Epithelial cell of proximal tubule (primary cell): ENCODE measurements around the gene PRKCB. TPM values are rescaled to one million over a fixed set of nuclear protein-coding genes. Genes with fewer than 3 reads are reported as not detected.

Experiments used
- DNase-seq: peaks from one replicate; pipeline ENCODE4 v3.0.0-alpha.2; 2011; ENCODE audit warnings: low read depth
- H3K4me3 ChIP-seq: 2 replicates; pipeline ENCODE4 v1.5.1; 2011; ENCODE audit warnings: low read depth, mild to moderate bottlenecking, low read length
- total RNA-seq: library from RNA; depleted of rRNA; stranded (reverse); fragments of >200 nt; gene quantifications from 2 replicates; pipeline ENCODE4 v1.2.3, GENCODE V29; 2015
- TF ChIP-seq, protein P1 (sequence below): conservative IDR thresholded peaks from 2 replicates; pipeline ENCODE4 v1.5.1; 2012; ENCODE audit warnings: low read depth, mild to moderate bottlenecking, low read length

PRKCB gene
- total RNA-seq, 1 donor from 2014 or later = not detected

DNA sequence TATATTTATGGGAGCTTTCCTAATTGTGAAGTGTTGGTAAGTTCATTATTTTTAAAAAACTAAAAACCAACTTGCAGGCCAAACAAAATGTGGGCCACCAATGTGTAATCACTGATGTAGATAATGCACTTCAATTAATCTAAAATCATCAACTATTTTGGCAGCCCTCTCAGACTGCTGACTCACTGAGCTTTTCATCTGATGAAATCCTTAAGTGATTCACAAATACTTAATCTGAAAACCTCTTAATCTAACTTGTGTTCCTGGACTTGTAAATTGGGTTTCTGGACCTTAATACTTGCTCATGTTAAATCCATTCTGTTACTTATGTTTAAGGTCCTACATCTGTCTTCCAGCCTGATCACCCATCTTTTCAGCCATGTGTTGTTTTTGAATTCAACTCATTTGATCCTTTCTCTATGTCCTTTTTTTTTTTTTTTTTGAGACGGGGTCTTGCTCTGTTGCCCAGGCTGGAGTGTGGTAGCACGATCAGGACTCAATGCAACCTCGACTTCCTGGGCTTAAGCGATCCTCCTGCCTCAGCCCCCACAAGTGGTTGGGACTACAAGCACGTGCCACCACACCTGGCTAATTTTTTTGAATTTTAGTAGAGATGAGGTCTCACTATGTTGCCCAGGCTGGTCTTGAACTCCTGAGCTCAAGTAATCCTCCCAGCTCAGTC is 39.0 kb downstream of the PRKCB start:
- DNase-seq = no peak

DNA sequence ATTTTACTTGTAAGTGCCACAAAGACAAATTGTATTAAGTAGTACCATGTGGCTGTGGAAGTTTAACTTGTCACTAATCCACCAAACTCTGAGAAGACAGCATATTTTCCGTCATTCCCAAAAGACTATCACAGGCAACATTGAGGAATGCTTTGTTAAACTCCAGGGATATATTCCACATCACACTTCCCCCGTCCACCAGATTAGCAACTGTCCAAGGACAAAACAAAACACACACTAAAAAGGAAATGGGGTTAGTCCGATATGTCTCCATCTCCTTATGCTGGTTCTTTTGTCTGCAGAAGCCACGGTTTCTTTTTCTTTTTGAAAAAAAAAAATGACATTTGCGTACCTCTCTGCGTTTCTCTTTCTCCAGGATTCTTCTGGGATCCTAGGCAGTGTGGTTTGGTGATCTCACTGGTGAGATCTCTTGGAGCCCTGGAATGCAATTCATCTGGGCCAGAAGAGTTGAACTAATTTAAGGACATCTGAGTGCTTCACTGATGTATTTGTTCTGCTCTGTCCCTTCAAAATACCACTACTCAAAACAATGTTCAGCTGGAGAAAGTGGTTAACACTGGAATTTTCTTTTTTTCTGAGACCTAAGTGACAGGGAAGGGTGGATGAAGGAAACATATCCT is 40.6 kb downstream of the PRKCB start:
- H3K4me3 ChIP-seq = no peak overlapping the region
- TF ChIP-seq, protein P1, sequence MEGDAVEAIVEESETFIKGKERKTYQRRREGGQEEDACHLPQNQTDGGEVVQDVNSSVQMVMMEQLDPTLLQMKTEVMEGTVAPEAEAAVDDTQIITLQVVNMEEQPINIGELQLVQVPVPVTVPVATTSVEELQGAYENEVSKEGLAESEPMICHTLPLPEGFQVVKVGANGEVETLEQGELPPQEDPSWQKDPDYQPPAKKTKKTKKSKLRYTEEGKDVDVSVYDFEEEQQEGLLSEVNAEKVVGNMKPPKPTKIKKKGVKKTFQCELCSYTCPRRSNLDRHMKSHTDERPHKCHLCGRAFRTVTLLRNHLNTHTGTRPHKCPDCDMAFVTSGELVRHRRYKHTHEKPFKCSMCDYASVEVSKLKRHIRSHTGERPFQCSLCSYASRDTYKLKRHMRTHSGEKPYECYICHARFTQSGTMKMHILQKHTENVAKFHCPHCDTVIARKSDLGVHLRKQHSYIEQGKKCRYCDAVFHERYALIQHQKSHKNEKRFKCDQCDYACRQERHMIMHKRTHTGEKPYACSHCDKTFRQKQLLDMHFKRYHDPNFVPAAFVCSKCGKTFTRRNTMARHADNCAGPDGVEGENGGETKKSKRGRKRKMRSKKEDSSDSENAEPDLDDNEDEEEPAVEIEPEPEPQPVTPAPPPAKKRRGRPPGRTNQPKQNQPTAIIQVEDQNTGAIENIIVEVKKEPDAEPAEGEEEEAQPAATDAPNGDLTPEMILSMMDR = no peak
- no peak for DNase-seq

More for the DNA sequence above, 39.0 kb downstream of the PRKCB start:
- no peak overlapping the region for H3K4me3 ChIP-seq
- TF ChIP-seq, protein P1 = no peak

DNA sequence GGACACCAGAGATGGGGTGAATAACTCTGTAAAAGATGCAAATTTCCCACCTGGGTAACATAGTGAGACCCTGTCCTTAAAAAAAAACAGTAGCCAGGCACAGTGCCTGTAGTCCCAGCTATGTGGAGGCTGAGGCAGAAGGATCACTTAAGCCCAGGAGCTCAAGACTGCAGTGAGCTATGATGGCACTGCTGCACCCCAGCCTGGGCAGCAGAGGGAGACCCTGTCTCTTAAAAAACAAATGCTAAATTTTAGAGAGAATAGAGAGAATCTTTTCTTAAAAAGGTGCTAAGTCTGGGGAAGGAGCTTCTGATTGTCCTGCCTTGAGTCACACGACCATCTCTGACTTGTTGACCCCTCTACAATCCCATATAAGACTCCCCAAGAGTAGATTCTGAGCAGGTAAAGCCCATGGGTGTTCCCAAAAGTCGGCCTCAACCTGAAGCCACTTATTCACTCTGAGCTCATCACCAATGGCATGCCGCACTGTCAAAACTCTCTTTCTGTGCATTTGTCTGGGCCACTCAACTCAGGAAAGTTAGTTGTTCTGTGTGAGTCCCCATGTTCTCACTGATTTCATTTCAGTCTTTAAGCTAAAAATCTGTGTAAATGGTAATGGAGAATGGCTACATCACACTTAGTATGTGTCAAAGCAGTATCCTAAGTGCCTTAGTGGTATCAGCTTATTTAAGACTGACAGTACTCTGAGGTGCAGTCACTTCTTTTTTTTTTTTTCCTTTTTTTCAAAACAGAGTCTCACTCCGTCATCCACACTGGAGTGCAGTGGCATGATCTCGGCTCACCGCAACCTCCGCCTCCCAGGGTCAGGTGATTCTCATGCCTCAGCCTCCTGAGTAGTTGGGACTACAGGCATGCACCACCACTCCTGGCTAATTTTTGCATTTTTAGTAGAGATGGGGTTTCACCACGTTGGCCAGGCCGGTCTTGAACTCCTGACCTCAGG is 41.6 kb downstream of the PRKCB start:
- TF ChIP-seq, protein P1 = no peak
- DNase-seq = no peak
- H3K4me3 ChIP-seq = no peak overlapping the region

DNA sequence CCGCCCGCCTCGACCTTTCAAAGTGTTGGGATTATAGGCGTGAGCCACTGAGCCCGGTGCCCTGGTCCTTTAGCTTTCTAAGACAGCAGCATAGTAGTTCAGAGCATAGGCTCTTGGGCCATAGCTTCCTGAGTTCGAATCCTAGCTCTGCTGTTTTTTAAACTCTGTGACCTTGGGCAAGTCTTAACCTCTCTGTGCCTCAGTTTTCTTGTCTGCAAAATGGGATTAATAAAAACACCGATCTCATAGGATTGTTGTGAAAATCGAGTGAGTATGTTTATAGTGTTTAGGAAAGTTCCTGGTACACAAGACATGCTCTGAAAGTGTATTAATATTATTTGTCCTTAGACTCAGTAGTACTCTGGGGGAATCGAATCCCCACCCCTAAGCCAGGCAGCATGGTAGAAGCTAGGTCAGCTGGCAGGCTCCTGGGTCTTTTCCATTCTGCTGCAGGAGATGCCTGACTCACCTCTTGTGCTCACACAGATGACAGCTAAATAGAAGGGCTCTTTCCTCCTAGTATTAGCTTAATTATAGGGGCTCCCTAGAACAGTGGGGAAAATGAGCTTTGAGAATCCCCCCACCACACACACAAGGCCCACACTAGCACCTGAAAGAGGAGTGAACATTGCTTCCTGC is 44.1 kb downstream of the PRKCB start:
- TF ChIP-seq, protein P1 = no peak
- no peak for DNase-seq
- H3K4me3 ChIP-seq = no peak overlapping the region

DNA sequence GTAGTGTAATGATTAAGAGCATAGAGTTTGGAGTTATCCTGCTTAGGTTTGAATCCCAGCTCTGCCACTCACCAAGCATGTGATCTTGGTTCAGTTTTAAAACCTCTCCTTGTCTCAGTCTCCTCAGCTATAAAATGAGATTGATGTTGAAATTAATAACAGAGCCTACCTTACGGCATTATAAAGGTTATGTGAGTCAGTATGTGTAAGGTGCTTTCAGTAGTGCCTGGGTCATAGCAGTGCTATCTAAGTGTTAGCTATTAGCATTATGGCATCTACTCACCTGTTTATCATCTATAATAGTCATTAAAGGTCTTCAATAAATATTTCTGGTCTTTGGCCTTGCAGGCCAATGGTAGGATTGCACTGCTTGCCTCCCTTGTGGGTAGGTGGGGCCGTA is 53.4 kb downstream of the PRKCB start:
- no peak overlapping the region for H3K4me3 ChIP-seq
- DNase-seq = no peak
- TF ChIP-seq, protein P1 = no peak

DNA sequence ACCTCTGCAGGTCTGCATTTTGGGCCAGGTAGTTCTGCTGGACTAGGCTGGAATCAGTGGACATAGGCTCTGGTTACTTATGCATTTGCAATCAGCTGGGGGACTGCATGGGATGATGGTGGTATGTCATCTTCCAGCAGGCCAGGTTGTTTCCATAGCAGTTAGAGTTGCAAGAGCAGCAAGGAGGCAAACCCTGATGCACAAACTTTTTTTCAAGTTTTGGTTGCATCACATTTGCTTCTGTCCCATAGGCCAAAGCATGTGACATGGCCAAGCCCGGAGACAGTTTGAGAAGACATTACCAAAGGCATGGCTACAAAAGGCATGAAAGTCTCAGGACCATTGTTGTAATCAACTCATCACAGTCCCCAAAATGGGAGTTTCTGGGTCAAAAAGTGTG is 58.2 kb downstream of the PRKCB start:
- TF ChIP-seq, protein P1 = no peak
- H3K4me3 ChIP-seq = no peak overlapping the region
- DNase-seq = no peak
